ENCODE data around the gene SERPINB6.
"Not testable (repeated sequence)": the region's sequence is repeated elsewhere in the genome, so short reads cannot be mapped to it uniquely, and the experiment has no call there.

Gene SERPINB6

DNA sequence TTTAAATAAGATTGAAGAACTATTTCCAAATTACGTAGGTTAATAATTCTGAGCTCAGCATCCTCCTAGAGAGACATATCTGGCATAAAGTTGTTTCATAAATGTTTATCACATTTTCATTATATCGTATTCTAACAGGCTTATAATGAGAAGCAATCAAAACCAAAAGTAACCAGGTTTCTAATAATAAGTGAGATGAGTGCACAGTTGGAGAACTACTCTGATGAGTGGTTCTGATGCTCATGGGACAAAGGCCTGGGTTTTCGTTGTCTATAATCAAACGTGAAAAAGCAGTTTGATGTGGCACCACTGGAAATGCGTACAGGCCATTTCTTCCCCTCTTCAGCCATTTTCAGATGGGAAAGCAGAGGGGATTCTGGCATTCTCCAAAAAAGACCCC, 4.7 kb upstream of the SERPINB6 start:
- no peak for DNase-seq

DNA sequence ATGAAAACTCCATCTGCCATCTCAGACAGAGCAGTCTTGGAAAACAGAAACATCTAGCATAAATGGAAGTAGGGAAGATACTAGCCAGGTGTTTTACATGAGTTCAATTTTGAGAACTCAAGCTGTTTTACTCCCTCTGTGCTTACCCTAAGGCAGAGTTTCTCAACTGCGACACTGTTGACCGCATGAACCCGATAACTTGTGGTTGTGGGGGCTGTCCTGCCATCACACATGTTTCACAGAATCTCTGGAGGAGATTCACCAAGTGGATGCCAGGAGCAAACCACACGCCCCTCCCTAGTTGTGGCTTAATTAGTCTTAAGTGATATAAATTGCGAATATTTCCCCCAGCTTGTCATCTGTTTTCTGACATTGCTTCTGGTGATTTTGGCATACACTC, 2.3 kb upstream of the SERPINB6 start:
- DNase-seq, result no peak

DNA sequence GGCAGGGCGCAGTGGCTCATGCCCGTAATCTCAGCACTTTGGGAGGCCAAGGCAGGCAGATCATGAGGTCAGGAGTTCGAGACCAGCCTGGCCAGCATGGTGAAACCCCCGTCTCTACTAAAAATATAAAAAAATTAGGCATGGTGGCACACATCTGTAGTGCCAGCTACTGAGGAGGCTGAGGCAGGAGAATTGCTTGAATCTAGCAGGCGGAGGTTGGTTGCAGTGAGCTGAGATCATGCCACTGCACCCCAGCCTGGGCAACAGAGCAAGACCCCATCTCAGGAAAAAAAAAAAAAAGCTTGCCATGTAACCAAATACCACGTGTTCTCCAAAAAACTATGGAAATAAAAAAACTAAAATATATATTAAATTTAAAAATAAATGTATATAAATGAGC, 1.8 kb upstream of the SERPINB6 start:
- DNase-seq, result not testable (repeated sequence)

DNA sequence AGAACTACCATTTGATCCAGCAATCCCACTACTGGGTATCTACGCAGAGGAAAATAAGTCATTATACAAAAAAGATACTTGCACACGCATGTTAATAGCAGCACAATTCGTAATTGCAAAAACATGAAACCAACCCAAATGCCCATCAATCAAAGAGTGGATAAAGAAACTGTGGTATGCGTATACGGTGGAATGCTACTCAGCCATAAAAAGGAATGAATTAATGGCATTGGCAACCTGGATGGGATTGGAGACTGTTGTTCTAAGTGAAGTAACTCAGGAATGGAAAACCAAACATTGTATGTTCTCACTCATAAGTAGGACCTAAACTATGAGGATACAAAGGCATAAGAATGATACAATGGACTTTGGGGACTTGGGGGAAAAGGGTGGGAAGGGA, 1.3 kb upstream of the SERPINB6 start:
- not testable (repeated sequence) for DNase-seq

DNA sequence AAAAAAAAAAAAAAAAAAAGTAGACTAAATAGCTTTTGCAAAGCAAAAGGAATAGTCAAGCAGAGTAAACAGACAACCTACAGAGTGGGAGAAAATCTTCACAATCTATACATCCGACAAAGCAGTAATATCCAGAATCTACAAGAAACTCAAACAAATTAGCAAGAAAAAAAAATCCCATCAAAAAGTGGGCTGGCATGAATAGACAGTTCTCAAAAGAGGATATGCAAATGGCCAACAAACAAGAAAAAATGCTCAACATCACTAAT, 786 bp upstream of the SERPINB6 start:
- not testable (repeated sequence) for DNase-seq

DNA sequence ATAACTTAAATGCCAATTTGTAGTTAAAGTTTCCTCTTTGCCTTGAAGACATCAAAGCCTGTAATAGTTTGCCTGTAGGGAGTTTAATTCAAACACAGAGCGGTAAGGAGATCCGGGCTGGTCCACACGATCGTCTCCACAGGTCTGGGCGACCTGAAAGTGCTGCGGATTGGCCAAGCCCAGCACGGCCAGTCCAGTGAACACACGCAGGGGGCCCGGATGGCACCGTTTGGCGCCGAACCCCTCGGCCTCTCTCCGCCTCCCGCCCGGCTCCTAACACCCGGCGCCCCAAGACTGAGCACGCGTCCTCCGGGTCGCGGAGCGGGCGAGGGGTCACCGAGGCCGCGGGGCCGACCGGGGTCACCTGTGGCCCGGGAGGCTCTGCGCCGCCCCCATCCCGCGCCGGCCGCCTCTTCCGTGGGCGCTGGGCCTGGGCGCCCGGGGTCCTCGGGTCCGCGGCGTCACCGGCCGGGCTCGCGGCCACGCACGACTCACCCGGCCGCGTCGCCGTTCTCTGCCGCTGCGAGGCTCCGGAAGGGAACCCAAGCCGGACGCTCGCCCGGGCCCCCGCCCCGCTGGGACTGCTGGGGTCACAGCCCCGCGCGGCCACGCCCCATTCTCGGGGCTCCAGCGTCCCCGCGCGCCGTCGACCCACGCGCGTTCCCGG, 481 bp downstream of the SERPINB6 start:
- peak; percentile 26 to 78 for DNase-seq

DNA sequence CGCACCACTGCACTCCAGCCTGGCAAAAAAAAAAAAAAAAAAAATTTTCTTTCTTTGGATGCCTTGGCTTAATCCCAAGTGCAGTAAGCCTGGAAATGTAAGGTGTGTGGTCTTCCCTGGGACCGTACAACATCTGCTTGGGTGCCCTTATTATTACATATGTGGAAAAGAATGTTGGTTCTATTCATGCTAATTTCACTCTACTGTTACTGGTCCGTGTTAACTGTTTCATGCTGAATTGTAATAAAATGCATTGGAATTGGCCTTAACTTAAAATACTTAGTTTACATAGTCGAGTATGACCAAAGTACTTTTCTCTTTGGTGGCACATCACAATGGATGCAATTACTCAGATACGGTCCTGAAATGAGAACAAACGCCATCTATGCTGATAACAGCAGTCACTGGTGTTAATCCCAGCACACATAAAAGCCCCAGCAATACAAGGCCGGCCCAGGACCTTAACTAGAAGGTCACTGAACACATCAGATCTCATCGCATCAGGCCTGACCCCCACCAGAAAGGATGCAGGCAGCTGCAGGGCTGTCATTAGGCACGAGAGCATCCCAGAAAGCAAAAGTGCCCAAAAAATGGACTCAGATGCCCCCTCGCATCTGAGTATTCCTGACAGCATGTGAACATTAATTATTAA, 1.2 kb downstream of the SERPINB6 start:
- DNase-seq, result no peak

DNA sequence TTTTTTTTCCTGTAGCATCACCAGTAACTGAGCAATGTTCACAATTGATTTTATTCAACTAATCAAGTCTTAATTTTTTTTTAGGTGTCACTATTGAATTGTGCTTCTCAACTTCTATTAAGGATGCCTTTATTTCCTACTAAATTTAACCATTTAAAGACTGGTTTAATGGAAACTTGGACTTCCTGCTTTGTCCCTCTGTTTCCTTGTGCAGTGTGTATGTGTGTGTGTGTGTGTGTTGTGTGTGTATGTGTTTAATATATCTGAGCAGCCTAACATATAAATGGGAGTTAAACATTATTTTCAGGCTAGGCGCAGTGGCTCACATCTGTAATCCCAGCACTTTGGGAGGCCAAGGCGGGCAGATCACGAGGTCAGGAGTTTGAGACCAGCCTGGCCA, 1.8 kb downstream of the SERPINB6 start:
- DNase-seq, result no peak

DNA sequence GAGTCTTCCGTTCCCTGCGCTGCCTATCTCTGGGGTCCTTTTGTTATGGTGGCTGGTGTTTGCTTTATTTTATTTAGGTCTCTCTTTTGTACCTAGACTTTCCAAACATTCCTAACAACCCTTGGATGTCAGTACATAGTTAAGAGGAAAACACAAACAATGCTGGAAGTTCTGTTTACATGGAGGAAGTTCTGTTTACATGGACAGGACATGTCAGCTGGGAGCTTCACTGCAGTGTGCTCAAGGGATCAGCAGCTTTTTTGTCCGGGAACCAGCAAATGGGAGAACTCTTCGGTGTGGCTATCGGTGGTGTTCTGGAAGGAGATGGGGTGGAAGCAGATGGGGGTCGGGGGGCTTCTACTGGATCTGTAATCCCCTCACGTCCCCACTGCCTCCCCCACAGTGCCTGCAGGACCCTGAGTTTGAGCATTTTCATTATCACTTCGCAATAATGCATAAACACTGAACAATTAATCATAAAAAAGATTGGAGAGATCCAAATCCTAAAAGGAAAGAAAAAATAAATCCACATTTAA, 2.7 kb downstream of the SERPINB6 start:
- no peak for DNase-seq

DNA sequence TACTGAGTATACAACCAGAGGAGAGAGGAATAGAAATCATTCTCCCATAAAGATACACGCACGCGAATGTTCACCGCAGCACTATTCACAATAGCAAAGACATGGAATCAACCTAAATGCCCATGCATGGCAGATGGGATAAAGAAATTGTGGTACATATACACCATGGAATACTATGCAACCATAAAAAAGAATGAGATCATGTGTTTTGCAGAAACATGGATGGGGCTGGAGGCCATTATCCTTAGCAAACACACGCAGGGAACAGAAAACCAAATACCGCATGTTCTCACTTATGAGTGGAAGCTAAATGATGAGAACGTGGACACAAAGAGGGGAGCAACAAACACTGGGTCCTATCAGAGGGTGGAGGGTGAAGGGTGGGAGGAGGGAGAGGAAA, 3.4 kb downstream of the SERPINB6 start:
- DNase-seq, result no peak

DNA sequence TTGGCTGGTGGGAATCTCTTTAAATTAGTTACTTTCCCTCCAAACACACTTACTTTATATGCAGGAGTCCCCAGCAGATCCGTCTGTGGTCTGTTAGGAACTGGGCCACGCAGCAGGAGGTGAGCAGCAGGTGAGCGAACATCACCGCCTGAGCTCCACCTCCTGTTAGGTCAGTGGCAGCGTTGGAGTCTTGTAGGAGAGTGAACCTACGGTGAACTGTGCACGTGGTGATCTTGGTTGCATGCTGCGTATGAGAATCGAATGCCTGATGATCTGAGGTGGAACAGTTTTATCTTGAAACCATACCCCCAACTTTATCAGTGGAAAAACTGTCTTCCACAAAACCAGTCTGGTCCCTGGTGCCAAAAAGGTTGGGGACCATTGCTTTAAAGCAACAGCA, 5.0 kb downstream of the SERPINB6 start:
- no peak for DNase-seq

DNA sequence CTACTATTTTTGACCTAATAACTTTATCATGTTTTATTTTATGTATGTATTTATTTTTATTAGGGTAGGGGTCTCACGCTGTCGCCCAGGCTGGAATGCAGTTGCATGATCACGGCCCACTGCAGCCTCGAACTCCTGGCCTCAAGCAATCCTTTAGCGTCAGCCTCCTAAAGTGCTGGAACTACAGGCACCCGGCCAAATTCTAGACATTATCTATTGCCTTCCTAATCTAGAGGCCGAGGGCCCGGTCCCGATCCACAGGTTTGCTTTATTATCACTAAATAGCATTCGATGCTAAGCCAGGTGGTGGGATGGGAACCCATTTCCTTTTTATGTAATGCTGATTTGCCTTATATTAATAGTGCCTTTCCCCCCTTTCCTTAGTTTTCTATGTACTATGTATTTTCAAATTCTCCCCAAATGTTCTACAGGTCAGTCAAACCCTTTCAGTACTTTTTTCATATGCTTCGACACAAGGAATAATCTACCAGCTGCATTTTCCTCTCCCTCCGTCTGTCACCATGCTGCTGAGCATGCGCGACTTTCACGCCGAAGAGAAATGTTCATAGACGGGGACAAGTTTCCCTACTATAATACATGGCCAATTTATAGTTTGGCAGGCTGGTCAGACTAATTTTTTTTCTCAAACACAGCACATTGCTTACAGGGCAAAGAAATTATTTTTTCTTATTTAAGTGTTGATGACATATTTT, 6.4 kb downstream of the SERPINB6 start:
- no peak for DNase-seq

DNA sequence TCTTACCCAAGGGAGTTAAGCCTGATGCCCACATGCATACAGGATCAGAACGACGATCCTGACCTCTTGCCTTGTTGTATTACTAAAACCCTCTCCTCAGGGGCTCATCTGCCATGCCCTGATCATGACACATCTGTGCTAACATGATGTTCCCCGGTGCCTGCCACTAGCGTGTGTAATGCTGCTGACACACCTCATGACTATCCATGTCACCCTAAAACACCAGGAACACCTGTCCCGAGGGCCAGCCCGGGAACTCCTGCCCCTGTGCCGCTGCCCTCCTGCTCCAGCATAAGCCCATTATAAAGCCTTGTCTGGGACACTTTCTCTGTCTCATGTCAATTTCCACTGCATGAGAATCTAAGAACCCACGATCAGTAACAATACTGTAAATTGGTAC, 7.6 kb downstream of the SERPINB6 start:
- DNase-seq, result no peak

DNA sequence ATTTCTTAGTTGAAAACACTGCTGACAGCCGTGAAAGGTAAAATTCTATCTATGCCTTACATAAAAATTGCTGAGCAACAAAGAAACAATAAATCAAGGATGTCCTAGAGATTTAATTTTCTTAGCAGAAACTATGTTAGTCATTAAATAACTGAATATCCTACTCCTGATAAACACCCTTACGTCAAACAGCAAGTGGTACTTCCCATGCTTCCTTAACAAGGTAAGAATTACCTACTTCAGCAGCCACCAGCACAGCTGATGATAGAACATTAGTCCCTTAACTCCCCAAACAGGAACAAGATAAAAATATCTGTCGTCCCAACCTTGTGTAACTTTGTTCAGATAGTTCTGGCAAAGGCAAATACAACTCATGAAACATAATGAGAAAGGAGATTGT, 8.7 kb downstream of the SERPINB6 start:
- no peak for DNase-seq

DNA sequence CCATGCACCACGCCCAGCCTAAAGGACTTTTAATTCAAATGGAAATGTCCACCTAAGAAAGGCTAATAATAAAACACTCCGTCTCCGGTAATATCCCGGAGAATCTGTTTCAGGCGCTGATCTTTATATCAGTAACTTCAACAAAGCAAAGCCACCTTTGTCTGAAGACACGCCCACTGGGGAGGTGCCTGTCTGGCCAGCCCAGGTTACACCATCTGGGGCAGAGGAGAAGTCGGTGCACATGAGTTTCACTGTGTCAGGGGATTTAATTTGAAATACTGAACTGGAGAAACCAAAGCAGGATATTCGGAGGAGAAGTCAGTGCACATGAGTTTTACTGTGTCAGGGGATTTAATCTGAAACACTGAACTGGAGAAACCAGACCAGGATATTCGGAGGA, 9.4 kb downstream of the SERPINB6 start:
- DNase-seq, result no peak

DNA sequence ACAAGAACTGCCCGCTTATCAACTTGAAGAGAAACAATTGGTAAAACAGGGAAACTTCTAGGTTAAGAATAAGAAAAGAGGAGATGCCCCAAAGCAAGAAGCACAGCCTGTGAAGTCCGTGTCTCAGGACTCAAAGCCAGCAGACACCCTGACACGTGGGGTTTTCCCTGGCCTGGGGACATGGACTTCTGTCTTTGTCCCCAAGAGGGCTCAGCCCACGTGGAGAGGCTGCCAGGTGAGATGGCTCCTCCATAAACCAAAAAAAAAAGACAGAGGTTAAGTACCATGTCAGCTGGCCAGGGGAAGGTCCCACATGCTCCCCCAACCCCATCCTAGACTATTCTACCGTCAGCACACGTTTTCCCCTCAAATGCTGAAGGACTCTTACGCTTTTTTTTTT, 9.9 kb downstream of the SERPINB6 start:
- no peak for DNase-seq

DNA sequence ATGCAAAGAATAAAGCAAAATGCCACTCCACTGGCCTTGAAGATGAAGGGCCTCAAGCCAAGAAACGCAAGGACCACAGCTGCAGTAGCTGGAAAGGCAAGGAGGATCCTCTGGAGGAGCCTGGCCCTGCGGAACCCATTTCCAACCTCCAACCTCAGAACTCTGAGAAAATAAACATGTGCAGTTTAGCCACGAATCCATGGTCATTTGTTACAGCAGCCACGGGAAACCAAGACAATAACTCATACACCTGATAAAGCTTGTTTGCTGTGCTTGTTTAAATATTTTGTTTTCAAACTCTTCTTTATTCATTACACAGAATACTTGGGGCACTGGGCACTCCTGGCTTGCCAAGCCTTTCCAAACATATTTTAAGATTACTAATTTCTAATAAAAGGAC, 10.4 kb downstream of the SERPINB6 start:
- no peak for DNase-seq

DNA sequence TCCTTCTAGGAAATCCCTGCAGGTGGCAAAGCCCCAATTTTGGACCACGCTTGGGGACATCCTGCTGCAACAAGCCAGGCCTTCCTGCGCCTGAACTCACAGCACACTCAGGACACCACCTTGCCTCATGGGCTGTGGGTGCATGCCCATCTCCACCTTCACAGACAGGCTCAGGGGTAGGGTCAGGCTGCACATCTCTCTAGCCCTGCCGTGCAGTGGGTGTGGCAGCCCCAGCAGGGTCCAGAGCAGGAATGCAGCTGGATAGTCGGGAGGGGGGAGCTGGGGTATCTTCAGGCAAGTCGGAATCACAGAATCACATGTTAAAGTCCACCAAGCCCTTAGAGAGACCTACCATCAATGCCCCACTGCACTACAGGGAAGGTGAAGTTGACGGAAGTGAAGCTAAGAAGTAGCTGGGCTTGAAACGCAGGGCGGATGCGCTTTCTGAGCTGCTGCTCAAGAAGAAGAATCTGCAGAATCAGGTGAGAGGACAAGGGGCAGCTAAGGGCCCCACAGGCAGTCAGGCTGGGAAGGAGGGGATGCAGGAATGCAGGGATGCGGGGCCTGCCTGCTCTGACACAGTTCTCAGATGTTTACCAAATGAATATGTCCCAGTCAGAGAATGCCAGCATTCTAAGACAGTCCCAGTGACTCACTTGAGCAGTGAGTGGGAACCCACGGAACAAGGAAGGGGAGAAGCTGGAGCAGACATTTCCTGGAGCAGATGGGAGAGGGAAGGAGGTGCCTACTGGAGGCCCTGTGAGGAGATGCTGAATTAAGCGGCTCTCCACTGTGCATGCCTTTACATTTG, 11.3 kb downstream of the SERPINB6 start:
- no peak for DNase-seq

DNA sequence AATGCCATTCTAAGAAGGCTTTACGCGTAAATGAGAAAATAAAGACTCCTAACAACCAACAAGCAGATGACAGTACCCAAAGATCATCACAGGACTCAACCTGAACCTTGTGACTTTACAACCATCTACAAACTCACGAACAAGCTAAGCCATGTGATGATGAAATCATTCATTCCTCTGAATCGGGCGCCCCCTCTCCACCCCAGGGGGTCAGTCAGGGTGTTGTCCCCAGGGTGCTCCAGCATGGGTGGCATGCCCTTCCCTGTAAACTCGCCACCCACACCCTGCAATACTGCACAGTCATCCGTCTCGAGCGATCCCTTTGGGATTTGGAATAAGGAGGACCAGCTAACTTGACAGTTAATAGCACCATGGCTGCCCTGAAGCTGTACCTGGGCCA, 12.6 kb downstream of the SERPINB6 start:
- DNase-seq, result no peak

DNA sequence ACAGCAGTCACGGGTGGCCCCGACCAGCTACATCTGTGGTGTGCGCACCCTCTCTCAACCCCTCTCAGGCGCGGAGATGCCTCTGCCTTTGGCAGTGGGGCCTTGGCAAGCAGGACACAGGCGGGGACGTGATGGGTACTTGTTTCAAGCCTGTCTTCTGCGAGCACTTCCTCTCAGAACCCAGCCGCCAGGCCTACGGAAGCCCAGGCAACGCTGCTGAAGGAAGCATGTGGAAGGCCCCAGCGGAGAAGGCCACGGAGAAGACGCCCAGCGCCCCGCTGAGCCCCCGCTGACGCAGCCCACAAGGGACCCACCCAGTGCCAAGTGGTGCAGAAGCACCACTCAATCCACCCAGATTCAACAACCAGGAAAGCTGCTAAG, 13.0 kb downstream of the SERPINB6 start:
- no peak for DNase-seq

DNA sequence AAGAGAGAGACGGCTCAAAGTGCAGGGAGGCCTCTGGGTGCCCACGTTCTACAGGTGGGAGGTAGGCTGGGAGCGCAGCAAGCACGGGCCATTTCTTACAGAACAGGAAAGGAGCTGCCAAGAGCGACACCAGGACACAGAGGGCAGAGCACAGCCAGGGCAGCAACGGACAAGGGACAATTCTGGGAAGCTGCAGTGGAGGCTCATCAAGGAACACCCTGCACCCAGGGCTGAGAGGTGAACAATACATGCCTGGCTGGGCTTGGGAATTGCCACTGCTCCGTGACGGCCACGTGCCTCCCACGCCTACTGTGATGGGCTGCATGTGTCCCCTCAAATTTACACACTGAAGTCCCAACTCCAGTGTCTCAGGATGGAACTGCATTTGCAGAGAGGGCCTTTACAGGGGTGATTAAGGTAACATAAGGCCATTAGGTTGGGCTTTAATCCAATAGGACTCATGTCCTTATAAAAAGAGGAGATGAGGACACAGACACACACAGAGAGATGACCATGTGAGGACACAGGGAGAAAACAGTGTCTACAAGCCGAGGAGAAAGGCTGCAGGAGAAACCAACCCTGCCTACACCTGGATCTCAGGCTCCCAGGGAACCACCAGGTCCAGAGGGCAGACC, 13.6 kb downstream of the SERPINB6 start:
- no peak for DNase-seq

DNA sequence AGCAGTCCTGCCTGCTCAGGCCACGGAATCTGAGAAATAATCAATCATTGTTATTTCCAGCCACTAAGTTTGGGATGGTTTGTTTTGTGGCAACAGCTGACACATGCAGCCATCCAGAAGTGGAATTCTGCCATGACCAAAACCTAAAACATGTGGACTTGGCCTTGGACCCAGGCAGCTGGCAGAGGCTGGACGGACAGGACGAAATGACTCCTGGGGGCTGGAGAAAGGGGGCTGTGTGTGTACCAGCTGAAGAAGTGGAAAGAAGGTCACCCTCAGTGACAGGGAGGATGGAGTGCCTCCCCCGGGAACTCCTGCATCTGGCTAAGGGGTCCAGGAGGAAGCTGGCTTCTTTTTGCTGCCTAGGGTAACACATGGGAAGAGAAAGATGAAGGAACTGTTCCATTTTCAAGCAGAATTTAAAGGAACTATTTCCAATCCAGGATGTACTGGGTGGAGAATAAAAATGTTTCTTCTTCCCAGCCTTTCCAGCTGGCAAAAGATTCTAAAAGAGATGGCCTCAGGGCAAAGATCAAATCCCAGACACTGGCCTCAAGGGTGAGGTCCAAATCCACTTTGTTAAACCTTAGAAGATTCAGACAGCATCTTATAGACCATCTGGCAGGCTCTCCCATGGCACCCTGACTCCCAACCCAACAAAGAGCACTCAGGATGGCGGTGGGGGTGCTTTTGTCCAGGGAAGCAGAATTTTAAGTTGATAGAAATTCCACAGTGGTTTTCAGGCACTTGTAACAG, 14.3 kb downstream of the SERPINB6 start:
- no peak for DNase-seq
